ENCODE data around the gene CTR9. TPM values are rescaled to one million over a fixed set of nuclear protein-coding genes. Genes with fewer than 3 reads are reported as not detected.

Gene CTR9
- total RNA-seq, result 22.4 TPM

DNA sequence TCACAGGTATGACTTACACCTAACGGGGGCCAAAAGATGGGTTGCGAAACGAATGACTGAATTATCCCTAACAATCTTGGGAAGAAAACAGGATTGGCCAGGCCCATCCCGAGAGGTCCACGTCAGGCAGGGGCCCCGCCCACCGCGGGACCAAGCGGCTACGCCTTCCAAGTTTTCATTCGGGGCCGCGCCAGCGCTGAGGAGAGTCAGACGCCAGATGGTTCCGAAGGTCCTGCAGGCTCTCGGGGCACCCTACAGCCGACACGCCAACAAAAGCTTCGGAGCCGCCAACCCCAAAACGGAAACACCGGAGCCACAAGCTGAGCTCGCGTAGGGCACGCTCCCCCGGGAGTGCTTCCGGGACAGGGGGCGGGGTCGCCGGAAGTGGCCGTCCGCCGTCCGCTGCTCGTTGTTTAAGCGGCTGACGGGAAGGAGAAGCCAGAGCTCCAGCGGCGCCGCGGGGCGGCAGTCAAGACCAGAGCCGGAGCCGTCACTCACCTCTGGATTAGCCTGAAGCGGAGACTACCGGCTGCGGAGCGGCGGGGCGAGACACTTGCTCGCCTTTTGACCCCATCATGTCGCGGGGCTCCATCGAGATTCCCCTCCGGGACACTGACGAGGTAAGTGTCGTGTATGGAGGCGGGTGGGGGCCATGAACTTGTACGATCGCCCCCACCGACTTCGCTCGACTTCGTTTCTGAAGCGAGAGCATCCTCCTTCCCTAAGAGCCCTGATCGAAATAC is at the start of gene CTR9:
Gene CTR9, plus strand, starts transcription at position 409 of the 743 bp plus-strand sequence. Its CDS starts 167 bp downstream, at position 576.
- H3K27me3 ChIP-seq (ENCODE audit: control insufficient read depth in 3 of 3, insufficient read depth in 3 of 3, low read length in 3 of 3), result no peaks in the 10 kb centered on the region
- H3K4me3 ChIP-seq (ENCODE audit: low read length in 3 of 3), result peak within 1 kb of the TSS; percentile 88 to 98 (median 93)
- peaks cover 6 to 19% (median 15%) of the 10 kb centered on the region in 3 donors for H3K36me3 ChIP-seq (ENCODE audit: control insufficient read depth in 3 of 3, insufficient read depth in 3 of 3, low read length in 3 of 3)
- peak within 1 kb of the TSS; percentile 90 for H3K27ac ChIP-seq (ENCODE audit: low read depth, low read length)
- peak within 1 kb of the TSS; percentile 88 to 94 (median 91) for H3K9ac ChIP-seq (ENCODE audit: low read depth in 1 of 3, low read length in 3 of 3)
- H3K9me3 ChIP-seq (ENCODE audit: control insufficient read depth in 3 of 3, low read length in 3 of 3), result no peaks in the 10 kb centered on the region
- peaks cover 9 to 17% (median 9%) of the 10 kb centered on the region in 3 donors for H3K4me1 ChIP-seq (ENCODE audit: control insufficient read depth in 3 of 3, insufficient read depth in 3 of 3, low read length in 3 of 3)

DNA sequence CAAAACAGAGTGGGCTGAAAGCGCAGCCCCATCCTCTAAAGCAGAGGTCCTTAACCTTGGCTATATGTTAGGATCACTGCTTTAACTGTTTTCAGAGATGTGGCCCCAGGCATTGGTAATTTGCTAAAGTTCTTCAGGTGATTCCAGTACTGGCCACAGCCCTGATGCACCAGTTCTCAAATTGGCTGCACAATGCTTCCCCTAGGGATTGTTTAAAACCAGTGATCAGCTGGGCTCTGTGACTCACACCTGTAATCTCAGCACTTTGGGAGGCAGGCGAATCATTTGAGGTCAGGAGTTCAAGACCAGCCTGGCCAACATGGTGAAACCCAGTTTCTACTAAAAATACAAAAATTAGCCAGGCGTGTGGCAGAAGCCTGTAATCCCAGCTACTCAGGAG is 49.1 kb upstream of the CTR9 start:
- Histone ChIP-seq H3K27ac (ENCODE audit: low read depth, low read length) (no peak overlapping the region), H3K9ac (ENCODE audit: low read depth in 1 of 3, low read length in 3 of 3) (no peak overlapping the region), H3K27me3 (ENCODE audit: control insufficient read depth in 3 of 3, insufficient read depth in 3 of 3, low read length in 3 of 3) (no peaks in the 10 kb centered on the region), H3K4me3 (ENCODE audit: low read length in 3 of 3) (no peak overlapping the region), H3K4me1 (ENCODE audit: control insufficient read depth in 3 of 3, insufficient read depth in 3 of 3, low read length in 3 of 3) (peaks cover 0 to 2% (median 0%) of the 10 kb centered on the region in 3 donors), H3K36me3 (ENCODE audit: control insufficient read depth in 3 of 3, insufficient read depth in 3 of 3, low read length in 3 of 3) (no peaks in the 10 kb centered on the region), H3K9me3 (ENCODE audit: control insufficient read depth in 3 of 3, low read length in 3 of 3) (no peaks in the 10 kb centered on the region)

DNA sequence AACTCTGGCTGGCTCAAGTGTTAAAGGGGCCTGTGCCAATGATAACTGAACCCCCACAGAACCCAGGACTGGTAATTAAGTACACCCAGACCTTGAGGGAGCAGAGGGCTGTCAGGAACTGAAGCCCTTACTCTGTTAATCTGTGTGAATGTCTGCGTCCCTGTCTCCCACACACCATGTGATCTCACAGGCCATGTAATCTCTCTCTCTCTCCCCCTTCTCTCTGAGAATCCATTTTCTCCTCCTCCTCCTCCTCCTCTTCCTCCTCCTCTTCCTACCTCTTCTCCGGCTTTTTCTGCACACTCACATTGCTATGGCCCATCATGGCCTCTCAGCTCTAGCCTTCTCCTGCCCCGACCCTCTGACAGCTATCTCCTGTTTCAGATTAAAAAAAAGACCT is 42.9 kb upstream of the CTR9 start:
- Histone ChIP-seq H3K4me3 (ENCODE audit: low read length in 3 of 3) (no peak overlapping the region), H3K9ac (ENCODE audit: low read depth in 1 of 3, low read length in 3 of 3) (no peak overlapping the region), H3K9me3 (ENCODE audit: control insufficient read depth in 3 of 3, low read length in 3 of 3) (no peaks in the 10 kb centered on the region), H3K27me3 (ENCODE audit: control insufficient read depth in 3 of 3, insufficient read depth in 3 of 3, low read length in 3 of 3) (no peaks in the 10 kb centered on the region), H3K4me1 (ENCODE audit: control insufficient read depth in 3 of 3, insufficient read depth in 3 of 3, low read length in 3 of 3) (no peaks in the 10 kb centered on the region), H3K27ac (ENCODE audit: low read depth, low read length) (no peak overlapping the region), H3K36me3 (ENCODE audit: control insufficient read depth in 3 of 3, insufficient read depth in 3 of 3, low read length in 3 of 3) (no peaks in the 10 kb centered on the region)

DNA sequence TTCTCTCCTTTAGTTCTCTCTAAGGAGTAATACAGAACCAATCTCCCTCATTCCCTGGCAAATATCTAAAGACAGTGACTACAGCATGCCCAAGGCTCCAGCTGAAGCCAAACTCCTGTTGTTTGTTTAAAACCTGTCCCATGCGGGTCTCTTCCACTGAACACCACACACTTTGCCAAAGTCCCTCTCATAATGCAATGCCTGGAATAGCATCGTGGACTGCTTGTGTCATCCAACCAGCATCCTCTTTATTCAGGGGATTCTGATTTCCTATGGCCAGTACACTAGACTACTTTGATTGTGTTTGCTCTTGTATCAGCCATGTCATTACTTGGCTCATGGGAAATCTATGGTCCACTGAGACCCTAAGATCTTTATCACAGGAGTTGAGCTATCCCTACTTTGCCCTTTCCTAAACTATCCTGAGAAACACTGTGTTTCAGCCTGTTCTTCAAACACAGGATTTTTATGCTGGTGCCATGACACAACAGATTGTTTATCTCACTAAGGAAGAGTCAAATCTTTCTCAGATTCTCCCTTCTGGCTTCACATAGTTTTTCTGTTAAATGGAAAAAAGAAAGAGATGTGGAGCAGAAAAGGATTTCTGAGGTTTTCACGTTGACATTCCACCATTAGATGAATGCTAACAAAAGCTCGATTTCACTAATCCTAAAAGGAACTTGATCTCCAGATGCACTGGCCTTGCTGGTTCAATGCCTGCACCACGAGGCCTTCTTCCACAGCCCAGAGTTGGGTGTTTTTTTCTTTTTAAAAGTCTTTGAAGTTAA is 41.6 kb upstream of the CTR9 start:
- no peaks in the 10 kb centered on the region for H3K27me3 ChIP-seq (ENCODE audit: control insufficient read depth in 3 of 3, insufficient read depth in 3 of 3, low read length in 3 of 3)
- no peaks in the 10 kb centered on the region for H3K9me3 ChIP-seq (ENCODE audit: control insufficient read depth in 3 of 3, low read length in 3 of 3)
- no peak overlapping the region for H3K9ac ChIP-seq (ENCODE audit: low read depth in 1 of 3, low read length in 3 of 3)
- H3K36me3 ChIP-seq (ENCODE audit: control insufficient read depth in 3 of 3, insufficient read depth in 3 of 3, low read length in 3 of 3), result no peaks in the 10 kb centered on the region
- no peaks in the 10 kb centered on the region for H3K4me1 ChIP-seq (ENCODE audit: control insufficient read depth in 3 of 3, insufficient read depth in 3 of 3, low read length in 3 of 3)
- no peak overlapping the region for H3K27ac ChIP-seq (ENCODE audit: low read depth, low read length)
- no peak overlapping the region for H3K4me3 ChIP-seq (ENCODE audit: low read length in 3 of 3)

DNA sequence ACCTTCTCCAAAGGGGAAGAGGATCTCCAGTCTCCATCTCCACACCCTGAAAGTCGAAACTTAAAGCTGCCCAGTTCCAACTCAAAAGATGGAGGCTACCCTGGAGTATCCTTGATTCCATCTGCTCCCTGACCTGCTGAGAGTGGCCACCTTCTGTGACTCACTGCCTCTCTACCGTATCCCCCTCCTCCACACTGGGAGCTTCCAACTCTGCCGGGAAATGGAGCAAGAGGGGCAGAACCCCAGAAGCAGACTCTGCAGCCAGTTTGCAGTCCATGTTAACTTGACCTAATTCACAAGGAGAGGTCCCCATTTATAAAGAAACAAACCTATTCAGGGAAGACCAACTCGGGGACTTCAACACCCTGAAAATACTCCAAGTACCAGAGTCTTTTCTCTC is 35.5 kb upstream of the CTR9 start:
- no peaks in the 10 kb centered on the region for H3K36me3 ChIP-seq (ENCODE audit: control insufficient read depth in 3 of 3, insufficient read depth in 3 of 3, low read length in 3 of 3)
- no peaks in the 10 kb centered on the region for H3K9me3 ChIP-seq (ENCODE audit: control insufficient read depth in 3 of 3, low read length in 3 of 3)
- no peak overlapping the region for H3K27ac ChIP-seq (ENCODE audit: low read depth, low read length)
- no peaks in the 10 kb centered on the region for H3K27me3 ChIP-seq (ENCODE audit: control insufficient read depth in 3 of 3, insufficient read depth in 3 of 3, low read length in 3 of 3)
- H3K4me1 ChIP-seq (ENCODE audit: control insufficient read depth in 3 of 3, insufficient read depth in 3 of 3, low read length in 3 of 3), result no peaks in the 10 kb centered on the region
- H3K9ac ChIP-seq (ENCODE audit: low read depth in 1 of 3, low read length in 3 of 3), result no peak overlapping the region
- H3K4me3 ChIP-seq (ENCODE audit: low read length in 3 of 3), result no peak overlapping the region

DNA sequence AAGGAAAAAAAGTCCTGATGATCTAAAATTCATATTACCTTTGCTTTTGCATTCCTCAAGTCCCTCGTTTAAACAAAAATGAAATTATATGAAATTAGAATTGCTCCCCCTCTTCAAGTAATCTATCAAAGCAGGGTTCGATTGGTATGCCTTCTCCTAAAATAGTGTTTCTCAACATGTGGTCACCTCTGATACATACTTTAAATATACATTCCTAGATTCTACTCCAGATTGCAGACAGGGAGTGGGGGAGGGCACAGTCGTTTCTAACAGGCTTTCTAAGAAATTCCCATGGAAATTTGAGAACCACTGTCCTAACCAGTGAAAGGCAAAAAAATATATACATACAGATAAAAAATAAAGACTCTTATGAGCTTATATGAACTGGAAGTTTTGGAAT is 34.9 kb upstream of the CTR9 start:
- no peak overlapping the region for H3K9ac ChIP-seq (ENCODE audit: low read depth in 1 of 3, low read length in 3 of 3)
- no peaks in the 10 kb centered on the region for H3K4me1 ChIP-seq (ENCODE audit: control insufficient read depth in 3 of 3, insufficient read depth in 3 of 3, low read length in 3 of 3)
- no peak overlapping the region for H3K4me3 ChIP-seq (ENCODE audit: low read length in 3 of 3)
- no peaks in the 10 kb centered on the region for H3K36me3 ChIP-seq (ENCODE audit: control insufficient read depth in 3 of 3, insufficient read depth in 3 of 3, low read length in 3 of 3)
- H3K27ac ChIP-seq (ENCODE audit: low read depth, low read length), result no peak overlapping the region
- H3K9me3 ChIP-seq (ENCODE audit: control insufficient read depth in 3 of 3, low read length in 3 of 3), result no peaks in the 10 kb centered on the region
- H3K27me3 ChIP-seq (ENCODE audit: control insufficient read depth in 3 of 3, insufficient read depth in 3 of 3, low read length in 3 of 3), result no peaks in the 10 kb centered on the region

DNA sequence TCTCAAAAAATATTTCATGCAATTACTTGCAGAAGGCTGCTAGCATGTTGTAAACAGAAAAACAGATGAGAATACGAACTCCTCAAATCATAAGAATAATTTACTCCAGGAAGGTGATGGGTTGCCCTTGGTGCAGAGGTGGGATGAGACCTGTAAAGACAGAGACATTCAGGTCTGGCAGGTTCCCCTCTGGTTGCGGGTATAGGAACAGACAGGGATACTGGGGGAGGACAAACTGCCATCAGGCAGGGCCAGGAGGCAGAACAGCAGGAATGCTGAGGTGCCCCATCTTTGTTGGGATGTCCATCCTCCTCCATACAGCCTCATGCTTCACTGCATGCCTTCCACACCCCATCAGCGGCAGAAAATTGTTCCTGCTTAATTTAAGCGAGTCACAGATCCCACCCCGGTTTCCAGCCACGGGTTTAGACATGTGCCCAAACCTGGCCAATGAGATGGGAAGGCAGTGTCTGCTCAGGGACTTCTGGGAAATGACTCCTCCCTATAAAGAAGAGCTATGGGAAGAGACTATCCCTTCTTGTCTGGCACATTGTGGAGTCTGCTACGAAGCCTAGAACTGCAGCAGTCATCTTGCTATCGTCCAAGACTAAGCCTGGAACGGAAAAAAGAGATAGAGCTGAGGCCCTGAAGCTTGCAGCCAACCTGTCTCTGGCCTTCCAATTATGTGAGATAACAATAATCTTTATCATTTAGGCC is 34.3 kb upstream of the CTR9 start:
- Histone ChIP-seq H3K9me3 (ENCODE audit: control insufficient read depth in 3 of 3, low read length in 3 of 3) (no peaks in the 10 kb centered on the region), H3K36me3 (ENCODE audit: control insufficient read depth in 3 of 3, insufficient read depth in 3 of 3, low read length in 3 of 3) (no peaks in the 10 kb centered on the region), H3K4me1 (ENCODE audit: control insufficient read depth in 3 of 3, insufficient read depth in 3 of 3, low read length in 3 of 3) (no peaks in the 10 kb centered on the region), H3K27me3 (ENCODE audit: control insufficient read depth in 3 of 3, insufficient read depth in 3 of 3, low read length in 3 of 3) (peaks cover 0 to under 1% (median 0%) of the 10 kb centered on the region in 3 donors), H3K9ac (ENCODE audit: low read depth in 1 of 3, low read length in 3 of 3) (no peak overlapping the region), H3K4me3 (ENCODE audit: low read length in 3 of 3) (no peak overlapping the region), H3K27ac (ENCODE audit: low read depth, low read length) (no peak overlapping the region)

DNA sequence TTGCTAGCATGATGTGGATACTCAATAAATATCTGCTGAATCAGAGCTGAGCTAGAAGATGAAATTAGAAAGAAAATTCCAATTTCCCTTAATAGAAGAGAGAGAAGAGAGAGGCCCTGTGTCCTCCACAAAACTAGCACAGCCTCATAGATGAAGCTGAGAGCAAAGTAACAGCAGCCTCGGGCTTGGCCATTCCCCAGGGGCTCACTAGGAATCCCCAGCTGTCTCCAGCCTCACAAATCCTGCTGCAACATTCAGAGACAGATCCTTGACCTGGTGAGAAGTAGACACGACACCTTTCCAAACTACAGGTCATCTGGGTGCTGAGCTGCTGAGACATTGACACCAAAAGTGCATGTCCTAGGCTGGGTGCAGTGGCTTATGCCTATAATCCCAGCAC is 31.4 kb upstream of the CTR9 start:
- H3K27me3 ChIP-seq (ENCODE audit: control insufficient read depth in 3 of 3, insufficient read depth in 3 of 3, low read length in 3 of 3), result peaks cover 0 to 3% (median 0%) of the 10 kb centered on the region in 3 donors
- no peaks in the 10 kb centered on the region for H3K36me3 ChIP-seq (ENCODE audit: control insufficient read depth in 3 of 3, insufficient read depth in 3 of 3, low read length in 3 of 3)
- no peak overlapping the region for H3K27ac ChIP-seq (ENCODE audit: low read depth, low read length)
- no peaks in the 10 kb centered on the region for H3K9me3 ChIP-seq (ENCODE audit: control insufficient read depth in 3 of 3, low read length in 3 of 3)
- no peaks in the 10 kb centered on the region for H3K4me1 ChIP-seq (ENCODE audit: control insufficient read depth in 3 of 3, insufficient read depth in 3 of 3, low read length in 3 of 3)
- H3K4me3 ChIP-seq (ENCODE audit: low read length in 3 of 3), result no peak overlapping the region
- H3K9ac ChIP-seq (ENCODE audit: low read depth in 1 of 3, low read length in 3 of 3), result no peak overlapping the region

DNA sequence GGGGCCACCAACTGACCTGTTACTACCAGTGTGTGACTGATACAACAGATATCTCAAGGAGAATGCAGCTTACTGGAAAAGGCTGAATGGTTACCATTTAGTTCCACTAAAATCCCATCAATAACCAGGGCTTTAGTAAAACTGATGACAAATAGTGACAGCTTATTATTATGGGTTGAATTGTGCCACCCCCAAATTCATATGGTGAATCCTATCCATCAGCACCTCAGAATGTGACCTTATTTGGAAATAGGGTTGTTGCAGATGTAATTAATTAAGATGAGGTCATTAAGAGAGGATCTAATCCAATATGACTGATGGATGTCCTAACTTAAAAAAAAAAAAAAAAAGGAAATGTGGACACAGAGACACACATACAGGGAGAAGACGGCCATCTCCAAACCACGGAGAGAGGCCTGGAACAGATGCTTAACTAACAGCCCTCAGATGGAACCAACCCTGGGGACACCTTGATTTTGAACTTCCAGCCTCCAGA is 30.1 kb upstream of the CTR9 start:
- H3K36me3 ChIP-seq (ENCODE audit: control insufficient read depth in 3 of 3, insufficient read depth in 3 of 3, low read length in 3 of 3), result no peaks in the 10 kb centered on the region
- no peak overlapping the region for H3K9ac ChIP-seq (ENCODE audit: low read depth in 1 of 3, low read length in 3 of 3)
- H3K27me3 ChIP-seq (ENCODE audit: control insufficient read depth in 3 of 3, insufficient read depth in 3 of 3, low read length in 3 of 3), result peaks cover 0 to 3% (median 0%) of the 10 kb centered on the region in 3 donors
- no peaks in the 10 kb centered on the region for H3K9me3 ChIP-seq (ENCODE audit: control insufficient read depth in 3 of 3, low read length in 3 of 3)
- H3K4me1 ChIP-seq (ENCODE audit: control insufficient read depth in 3 of 3, insufficient read depth in 3 of 3, low read length in 3 of 3), result no peaks in the 10 kb centered on the region
- no peak overlapping the region for H3K27ac ChIP-seq (ENCODE audit: low read depth, low read length)
- no peak overlapping the region for H3K4me3 ChIP-seq (ENCODE audit: low read length in 3 of 3)

Data from skeletal muscle tissue (tissue), 4 donors.